Measurements from ENCODE around the gene SREK1. TPM values are rescaled to one million over a fixed set of nuclear protein-coding genes. Genes with fewer than 3 reads are reported as not detected.

The SREK1 gene
- total and polyA plus RNA-seq, 2 of the 8 experiments (the other 6 are each of a cell fraction or from before 2014, with no cell fraction given) = 10.6 to 40.4 TPM

- TF ChIP-seq EP300 (IDR thresholded peaks at IDR 0.05; ENCODE audit: borderline replicate concordance in 1 of 2, low read depth in 2 of 2, low read length in 2 of 2) (no peak), CBX8 (IDR thresholded peaks at IDR 0.05; ENCODE audit: borderline replicate concordance, low read depth, low read length) (no peak), ASH2L (IDR thresholded peaks at IDR 0.05; ENCODE audit: low read length) (no peak), ATF3 (IDR thresholded peaks at IDR 0.05; ENCODE audit: insufficient read depth, low read depth, low read length) (no peak), CTCF (IDR thresholded peaks at IDR 0.05; ENCODE audit: control extremely low read depth in 1 of 3, insufficient read depth in 1 of 3, low read depth in 1 of 3, low read length in 3 of 3) (no peak), ZNF274 (IDR thresholded peaks at IDR 0.05; ENCODE audit: borderline replicate concordance, extremely low read depth, low read length) (no peak), CEBPB (IDR thresholded peaks at IDR 0.05; ENCODE audit: low read depth, low read length) (no peak)
Observed at GRCh38 chr5:66145737-66146136, 1.6 kb downstream of the SREK1 start (continued).
